ENCODE results near the gene AGPS.

DNA sequence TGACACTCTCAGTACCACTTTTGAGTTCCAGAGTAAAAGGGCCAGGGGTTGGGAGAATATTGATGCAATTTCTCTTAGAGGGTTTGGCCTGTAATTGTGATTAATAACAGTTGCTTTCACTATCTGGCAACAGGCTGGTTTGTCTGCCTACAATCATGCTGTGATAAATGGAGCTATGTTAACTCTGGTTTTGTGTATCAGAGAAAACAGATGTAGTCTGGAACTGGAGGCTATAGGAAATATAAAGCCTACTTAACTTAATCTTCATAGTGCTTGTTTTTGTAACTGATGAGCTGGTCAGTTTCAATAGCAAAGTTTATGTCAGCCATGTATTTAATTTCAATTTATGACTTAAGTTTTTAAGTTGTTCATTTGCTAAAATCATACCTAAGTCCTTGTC is 138.0 kb downstream of the AGPS start:
- TF ChIP-seq, protein P1, sequence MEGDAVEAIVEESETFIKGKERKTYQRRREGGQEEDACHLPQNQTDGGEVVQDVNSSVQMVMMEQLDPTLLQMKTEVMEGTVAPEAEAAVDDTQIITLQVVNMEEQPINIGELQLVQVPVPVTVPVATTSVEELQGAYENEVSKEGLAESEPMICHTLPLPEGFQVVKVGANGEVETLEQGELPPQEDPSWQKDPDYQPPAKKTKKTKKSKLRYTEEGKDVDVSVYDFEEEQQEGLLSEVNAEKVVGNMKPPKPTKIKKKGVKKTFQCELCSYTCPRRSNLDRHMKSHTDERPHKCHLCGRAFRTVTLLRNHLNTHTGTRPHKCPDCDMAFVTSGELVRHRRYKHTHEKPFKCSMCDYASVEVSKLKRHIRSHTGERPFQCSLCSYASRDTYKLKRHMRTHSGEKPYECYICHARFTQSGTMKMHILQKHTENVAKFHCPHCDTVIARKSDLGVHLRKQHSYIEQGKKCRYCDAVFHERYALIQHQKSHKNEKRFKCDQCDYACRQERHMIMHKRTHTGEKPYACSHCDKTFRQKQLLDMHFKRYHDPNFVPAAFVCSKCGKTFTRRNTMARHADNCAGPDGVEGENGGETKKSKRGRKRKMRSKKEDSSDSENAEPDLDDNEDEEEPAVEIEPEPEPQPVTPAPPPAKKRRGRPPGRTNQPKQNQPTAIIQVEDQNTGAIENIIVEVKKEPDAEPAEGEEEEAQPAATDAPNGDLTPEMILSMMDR (IDR thresholded peaks at IDR 0.05) = no peak
- no peak for TF ChIP-seq POLR2A (IDR thresholded peaks at IDR 0.05)
